GM10847 (cell line): ENCODE measurements around the gene GPER1.

ENCODE experiments used
- POLR2A ChIP-seq: IDR thresholded peaks from 2 replicates; pipeline ENCODE4 v1.6.1; 2011; ENCODE audit not compliant: insufficient read length; ENCODE audit errors: extremely low read depth

The GPER1 gene

DNA sequence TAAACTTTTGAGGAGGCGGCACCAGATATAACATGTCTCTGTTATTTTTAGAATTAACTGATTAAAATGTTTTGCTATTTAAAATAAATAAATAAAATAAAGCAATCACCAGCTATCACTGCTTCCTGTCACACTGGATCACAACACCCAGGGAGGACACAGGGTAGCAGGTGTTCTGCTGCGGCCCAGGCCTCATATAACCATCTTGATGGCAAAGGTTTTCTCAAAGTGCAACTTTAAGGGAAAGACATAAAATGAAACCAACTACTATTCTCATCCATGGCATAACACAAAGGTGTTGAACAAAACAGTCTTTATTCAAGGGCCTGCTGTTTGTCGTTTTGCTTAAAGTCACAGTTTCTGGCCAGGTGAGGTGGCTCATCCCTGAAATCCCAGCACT is 23.2 kb downstream of the GPER1 start:
- TF ChIP-seq POLR2A: no peak

DNA sequence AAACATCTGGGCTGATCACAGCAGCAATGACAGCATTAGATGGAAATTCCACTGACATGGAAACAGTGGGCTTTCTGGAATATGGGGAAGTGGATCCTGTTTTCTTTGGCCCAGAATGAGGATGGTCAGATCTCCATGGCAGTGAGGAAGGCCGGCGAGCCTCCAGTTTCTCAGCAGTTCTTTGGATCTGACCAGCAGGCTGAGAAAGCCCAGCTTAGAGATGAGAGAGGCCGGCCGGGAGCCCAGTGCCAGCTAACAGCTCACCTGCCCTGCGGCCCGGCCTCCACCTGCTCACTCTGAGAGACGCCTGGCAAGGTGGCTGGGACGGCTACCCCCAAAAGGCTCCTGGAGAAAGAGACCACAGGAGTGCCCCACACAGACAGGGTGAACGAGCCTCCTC is 24.2 kb downstream of the GPER1 start:
- TF ChIP-seq POLR2A: no peak

- no peak for TF ChIP-seq POLR2A
Measured at GRCh38 chr7:1112625-1113547, 25.0 kb downstream of the GPER1 start.

GRCh38 chr7:1113548-1113885 is 25.6 kb downstream of the GPER1 start:
- TF ChIP-seq POLR2A: no peak

DNA sequence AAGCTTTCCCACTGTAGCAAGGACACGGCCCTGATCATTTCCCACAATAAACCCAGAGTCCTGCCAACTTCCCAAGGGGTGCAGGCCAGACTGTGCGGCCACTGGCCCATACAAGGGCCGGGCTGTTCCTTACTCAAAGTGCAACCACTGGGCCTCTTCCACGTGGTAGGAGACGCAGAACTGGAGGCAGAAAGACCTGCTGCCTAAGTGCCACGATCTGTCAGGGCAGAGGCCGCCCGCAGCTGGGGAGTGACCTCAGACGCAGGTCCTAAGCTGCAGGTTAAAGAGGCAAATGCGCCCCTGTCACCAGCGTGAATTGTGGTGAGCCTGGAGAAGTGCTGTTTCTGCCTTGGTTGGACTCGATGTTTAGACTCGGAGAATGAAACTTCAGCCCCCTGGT is 26.2 kb downstream of the GPER1 start:
- no peak for TF ChIP-seq POLR2A

GRCh38 chr7:1114505-1114904 is 26.6 kb downstream of the GPER1 start:
- TF ChIP-seq POLR2A: no peak

DNA sequence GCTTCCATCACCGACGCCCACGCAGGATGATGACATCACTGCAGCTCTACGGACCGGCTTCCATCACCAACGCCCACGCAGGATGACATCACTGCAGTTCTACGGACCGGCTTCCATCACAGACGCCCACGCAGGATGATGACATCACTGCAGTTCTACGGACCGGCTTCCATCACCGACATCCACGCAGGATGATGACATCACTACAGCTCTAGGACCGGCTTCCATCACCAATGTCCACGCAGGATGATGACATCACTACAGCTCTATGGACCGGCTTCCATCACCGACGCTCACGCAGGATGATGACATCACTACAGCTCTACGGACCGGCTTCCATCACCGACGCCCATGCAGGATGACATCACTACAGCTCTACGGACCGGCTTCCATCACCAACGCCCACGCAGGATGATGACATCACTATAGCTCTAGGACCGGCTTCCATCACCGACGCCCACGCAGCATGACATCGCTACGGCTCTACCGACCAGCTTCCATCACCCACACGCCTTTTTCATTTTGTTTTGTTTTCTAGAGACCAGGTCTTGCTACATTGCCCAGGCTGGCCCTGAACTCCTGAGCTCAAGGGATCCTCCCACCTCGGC is 29.5 kb downstream of the GPER1 start:
- TF ChIP-seq POLR2A: no peak

DNA sequence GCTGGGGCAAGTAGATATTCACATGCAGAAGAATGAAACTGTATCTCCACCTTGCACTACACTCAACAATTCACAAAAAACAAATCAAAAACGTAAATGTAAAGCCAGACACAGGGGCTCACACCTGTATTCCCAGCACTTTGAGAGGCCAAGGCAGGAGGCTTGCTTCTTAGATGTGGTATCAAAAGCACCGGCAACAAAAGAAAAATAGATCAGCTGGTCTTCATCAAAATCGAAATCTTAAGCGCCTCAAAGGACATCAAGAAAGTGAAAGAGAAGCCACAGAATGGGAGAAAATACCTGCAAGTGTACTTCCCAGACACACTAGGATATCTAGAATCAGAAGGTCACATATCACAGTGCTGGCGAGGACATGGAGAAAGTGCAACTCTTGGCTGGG is 31.3 kb downstream of the GPER1 start:
- no peak for TF ChIP-seq POLR2A

DNA sequence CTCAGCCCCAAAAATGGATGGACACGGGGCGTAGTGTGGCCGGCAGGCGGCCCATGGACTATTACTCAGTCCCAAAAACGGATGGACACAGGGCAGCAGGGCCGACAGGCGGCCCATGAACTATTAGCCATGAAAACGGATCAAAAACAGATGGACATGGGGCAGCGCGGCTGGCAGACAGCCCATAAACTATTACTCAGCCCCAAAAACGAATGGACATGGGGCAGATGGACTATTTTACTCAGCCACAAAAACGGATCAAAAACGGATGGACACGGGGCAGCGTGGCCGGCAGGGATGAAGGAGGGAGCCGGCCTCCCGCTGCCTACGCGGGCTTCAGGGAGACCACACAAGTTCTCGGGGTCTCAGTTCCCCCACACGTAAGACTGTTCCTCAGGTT is 32.9 kb downstream of the GPER1 start:
- TF ChIP-seq POLR2A: no peak

- TF ChIP-seq POLR2A: no peak
Measured at GRCh38 chr7:1121476-1121875, 33.6 kb downstream of the GPER1 start.

GRCh38 chr7:1121886-1122831 is 34.2 kb downstream of the GPER1 start:
- no peak for TF ChIP-seq POLR2A

DNA sequence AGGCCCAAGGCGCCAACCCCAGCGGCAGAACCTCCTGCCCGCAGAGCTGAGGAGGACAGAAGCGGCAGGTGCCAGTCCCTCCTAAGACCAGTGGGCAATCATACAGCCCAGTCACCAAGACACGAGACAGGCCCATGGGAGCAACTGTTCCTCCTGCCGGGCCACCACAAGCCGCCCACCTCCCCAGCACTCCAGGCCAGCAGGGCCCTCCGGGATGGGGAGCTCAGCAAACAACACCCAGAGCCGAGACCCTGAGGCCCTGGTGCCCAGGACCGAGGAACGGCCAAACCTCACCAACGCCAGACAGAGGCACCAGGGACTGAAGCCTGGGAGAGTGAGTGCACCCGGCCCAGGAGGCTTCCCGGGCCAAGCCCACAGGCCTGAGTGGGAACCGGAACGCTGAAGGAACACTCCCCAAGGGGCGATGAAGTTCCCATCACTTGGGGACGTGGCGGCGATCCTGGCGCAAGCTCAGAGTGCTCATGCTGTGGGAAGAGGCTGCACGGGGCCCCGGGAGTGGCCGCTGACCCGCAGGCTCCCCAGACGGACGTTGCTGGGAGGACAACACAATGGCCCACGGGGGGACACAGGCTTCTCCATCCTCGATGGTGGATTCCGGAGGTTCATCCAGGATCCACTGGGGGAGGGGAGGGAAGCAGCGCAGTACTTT is 35.1 kb downstream of the GPER1 start:
- no peak for TF ChIP-seq POLR2A

DNA sequence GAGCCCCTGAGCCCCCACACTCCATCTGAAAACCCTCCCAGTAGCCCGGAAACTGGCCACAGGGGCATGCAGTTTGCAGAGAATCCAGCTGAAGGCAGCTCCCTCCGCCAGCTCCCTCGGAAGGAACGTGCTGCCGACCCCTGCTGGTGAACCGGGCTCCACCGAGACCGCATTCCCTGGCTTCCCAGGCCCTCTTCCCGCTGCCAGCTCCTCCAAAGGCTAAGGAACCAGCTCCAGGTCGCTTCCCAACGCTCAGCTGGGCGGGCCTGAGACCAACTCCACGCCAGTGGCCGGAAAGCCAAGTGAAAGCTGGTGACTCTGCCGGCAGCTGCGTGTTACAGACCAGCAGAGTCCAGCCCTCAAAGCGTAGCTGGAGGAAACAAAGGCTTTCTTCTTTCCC is 35.8 kb downstream of the GPER1 start:
- no peak for TF ChIP-seq POLR2A

DNA sequence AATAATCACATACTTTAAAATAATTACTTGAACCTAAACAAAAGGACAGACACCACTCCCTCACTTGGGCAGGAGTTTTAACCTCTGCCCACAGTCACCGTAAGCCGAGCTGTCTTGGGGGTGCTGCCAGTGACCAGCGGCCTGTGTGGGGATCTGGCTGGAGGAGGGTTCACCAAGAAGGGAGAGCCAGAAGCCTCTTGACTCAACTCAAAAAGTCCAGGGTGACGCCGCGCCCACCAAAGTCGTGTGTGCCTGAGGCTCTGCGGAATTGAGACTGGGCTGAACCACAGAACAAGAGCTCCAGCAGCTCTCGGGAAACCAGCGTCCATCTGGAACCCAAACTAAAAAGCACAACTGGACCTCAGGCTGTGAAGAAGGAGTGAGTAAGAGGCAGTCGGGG is 36.3 kb downstream of the GPER1 start:
- no peak for TF ChIP-seq POLR2A

DNA sequence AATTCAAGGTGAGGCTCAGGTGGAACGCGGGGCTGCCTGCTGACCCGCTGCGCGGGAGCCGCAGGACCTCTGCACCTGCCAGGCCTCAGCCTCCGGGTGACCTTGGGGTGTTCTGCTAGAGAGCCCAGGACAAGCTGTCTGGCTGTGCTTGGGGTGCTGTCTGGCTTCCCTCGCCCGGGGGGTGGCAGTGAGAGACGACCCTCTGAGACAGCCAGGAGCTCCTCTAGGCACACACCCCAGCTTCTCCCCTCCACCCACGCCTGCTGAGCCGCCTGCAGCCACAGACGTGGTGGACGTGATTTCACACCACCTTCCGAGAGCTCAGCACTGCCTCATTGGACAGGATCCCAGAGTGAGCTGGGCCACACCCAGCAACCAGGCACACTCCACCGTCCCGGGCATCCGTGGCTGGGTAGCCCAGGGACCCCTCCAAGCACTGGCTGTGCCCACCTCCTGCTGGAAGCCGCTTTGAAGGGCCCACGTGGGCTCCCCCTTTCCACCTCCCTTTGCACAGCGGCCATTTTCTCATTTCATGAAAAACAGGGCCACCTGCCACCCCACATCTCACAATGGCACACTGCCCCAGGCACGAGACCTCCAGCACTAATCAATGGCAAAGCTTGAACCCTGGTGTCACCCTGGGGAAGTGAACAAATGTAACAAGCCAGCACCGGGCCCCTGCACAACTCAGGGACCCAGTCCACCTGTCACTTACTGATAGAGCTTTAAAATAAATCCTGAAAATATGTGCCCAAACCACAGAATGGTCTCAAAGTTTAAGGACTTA is 37.1 kb downstream of the GPER1 start:
- TF ChIP-seq POLR2A: no peak

DNA sequence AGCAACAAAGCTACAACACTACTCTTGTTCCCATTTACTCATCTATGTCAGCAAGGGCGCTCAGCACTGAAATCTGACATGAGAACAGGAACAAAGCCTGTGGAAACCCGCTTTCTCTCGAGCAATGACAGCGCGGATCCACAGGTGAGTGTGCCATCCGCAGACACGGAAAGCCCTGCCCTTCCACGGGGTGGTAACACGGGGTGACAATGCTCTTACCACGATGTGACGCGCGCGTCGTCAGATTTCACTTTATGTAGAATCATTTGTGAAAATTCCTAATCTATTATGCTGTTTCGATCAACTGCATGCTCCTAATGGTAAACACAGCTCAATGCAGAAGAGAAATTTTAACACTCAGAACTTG is 37.7 kb downstream of the GPER1 start:
- no peak for TF ChIP-seq POLR2A
